ENCODE results near the gene ZNF483. TPM values are rescaled to one million over a fixed set of nuclear protein-coding genes. Genes with fewer than 3 reads are reported as not detected.

The ZNF483 gene
- total RNA-seq, 3 donors from 2014 or later = 1.3 to 27.4 (median 2.0) TPM

GRCh38 chr9:111598733-111599091 is 73.7 kb downstream of the ZNF483 start:
- ATAC-seq = peak; percentile 58
- intact Hi-C loops (cut with DNase I, micrococcal nuclease) = no loop called here
- TF ChIP-seq CTCF (IDR thresholded peaks at IDR 0.05) = no peak
- no peaks in the 10 kb centered on the region for H3K36me3 ChIP-seq (ENCODE audit: low read depth)
- H3K4me1 ChIP-seq (ENCODE audit: low read depth) = no peaks in the 10 kb centered on the region
- peak overlapping the region; percentile 45 for H3K4me3 ChIP-seq
- peak in 2 of 3 donors; percentile 52 to 62 for DNase-seq
- H3K9me3 ChIP-seq = no peaks in the 10 kb centered on the region

- TF ChIP-seq CTCF (IDR thresholded peaks at IDR 0.05) = no peak
- H3K9me3 ChIP-seq = no peaks in the 10 kb centered on the region
- H3K4me1 ChIP-seq (ENCODE audit: low read depth) = no peaks in the 10 kb centered on the region
- H3K4me3 ChIP-seq = peak within 1 kb of the TSS; percentile 45
- ATAC-seq (peak; percentile 87), DNase-seq (peak; percentile 85 to 86 (median 86))
- intact Hi-C loops (cut with DNase I, micrococcal nuclease) = no loop called here
- H3K36me3 ChIP-seq (ENCODE audit: low read depth) = no peaks in the 10 kb centered on the region
These were observed 74.3 kb downstream of the ZNF483 start, which contains the start of gene PTGR1 for GRCh38 chr9:111599092-111599954. TSS of gene PTGR1 (minus strand) at chr9:111599647. CDS start at chr9:111597422, 2,225 bp downstream.

- no peaks in the 10 kb centered on the region for H3K36me3 ChIP-seq (ENCODE audit: low read depth)
- no peak for DNase-seq
- H3K9me3 ChIP-seq = no peaks in the 10 kb centered on the region
- peak; percentile 2 for ATAC-seq
- intact Hi-C loops (cut with DNase I, micrococcal nuclease) = no loop called here
- H3K4me1 ChIP-seq (ENCODE audit: low read depth) = peaks cover 2% of the 10 kb centered on the region
- peak overlapping the region; percentile 45 for H3K4me3 ChIP-seq
- no peak for TF ChIP-seq CTCF (IDR thresholded peaks at IDR 0.05)
These were observed 75.0 kb downstream of the ZNF483 start for GRCh38 chr9:111599955-111600343.

GRCh38 chr9:111601237-111602018 is 76.4 kb downstream of the ZNF483 start:
- DNase-seq = no peak
- no peak for ATAC-seq
- Histone ChIP-seq H3K36me3 (ENCODE audit: low read depth) (no peaks in the 10 kb centered on the region), H3K9me3 (no peaks in the 10 kb centered on the region), H3K4me3 (no peak overlapping the region), H3K4me1 (ENCODE audit: low read depth) (peaks cover 4% of the 10 kb centered on the region)
- TF ChIP-seq CTCF (IDR thresholded peaks at IDR 0.05) = no peak
- intact Hi-C loops (cut with DNase I, micrococcal nuclease) = no loop called here

GRCh38 chr9:111603041-111603440 is 78.1 kb downstream of the ZNF483 start:
- H3K4me1 ChIP-seq (ENCODE audit: low read depth) = peaks cover 4% of the 10 kb centered on the region
- no peak for TF ChIP-seq CTCF (IDR thresholded peaks at IDR 0.05)
- H3K4me3 ChIP-seq = no peak overlapping the region
- no peak for DNase-seq
- no peak for ATAC-seq
- intact Hi-C loops (cut with DNase I, micrococcal nuclease) = no loop called here
- no peaks in the 10 kb centered on the region for H3K9me3 ChIP-seq
- no peaks in the 10 kb centered on the region for H3K36me3 ChIP-seq (ENCODE audit: low read depth)

Data from mucosa of descending colon (tissue), 3 donors.